Spinal cord (tissue), 10 donors: Measurements from ENCODE around the gene CGN. TPM values are rescaled to one million over a fixed set of nuclear protein-coding genes. Genes with fewer than 3 reads are reported as not detected.

Experiments used
- DNase-seq, 6 donors: peaks; one replicate each; pipeline versions ENCODE4 v3.0.0 to v3.0.0-alpha.2; 2013 to 2015; ENCODE audit warnings: low spot score in 6 of 6, low read depth in 4 of 6
- H3K27ac ChIP-seq: one replicate; pipeline ENCODE4 v1.5.1; 2013; ENCODE audit warnings: low read depth, low read length, control low read depth
- H3K27me3 ChIP-seq: one replicate; pipeline ENCODE4 v1.6.1; 2013; ENCODE audit warnings: low read length; ENCODE audit not compliant: control insufficient read depth, insufficient read depth
- H3K36me3 ChIP-seq: one replicate; pipeline ENCODE4 v1.6.1; 2013; ENCODE audit warnings: low read length; ENCODE audit not compliant: control insufficient read depth, insufficient read depth
- H3K4me1 ChIP-seq: one replicate; pipeline ENCODE4 v1.6.1; 2013; ENCODE audit warnings: low read length; ENCODE audit not compliant: control insufficient read depth, insufficient read depth
- H3K4me3 ChIP-seq: one replicate; pipeline ENCODE4 v1.5.1; 2013; ENCODE audit warnings: low read depth, low read length, control low read depth
- H3K9me3 ChIP-seq: one replicate; pipeline ENCODE4 v1.6.1; 2013; ENCODE audit warnings: low read length; ENCODE audit not compliant: control insufficient read depth, insufficient read depth
- WGBS: methylation state at CpG from one replicate; pipeline ENCODE4 v1.1.5; 2013; ENCODE audit warnings: missing lambda C conversion rate; ENCODE audit not compliant: insufficient coverage; 5-methylcytosine and 5-hydroxymethylcytosine counted together
- polyA plus RNA-seq, 2 donors: library from polyadenylated mRNA; unstranded; fragments of 120-200 nt; gene quantifications; one replicate each; pipeline ENCODE4 v1.2.1, GENCODE V29; 2013; ENCODE audit not compliant: insufficient read length in 2 of 2
- total RNA-seq, 2 donors: library from RNA; depleted of rRNA in 1 of 2; stranded (reverse); fragments of 120-200 nt in 1 of 2; fragments of >200 nt in 1 of 2; gene quantifications; one replicate each; pipeline versions ENCODE4 v1.2.3 to v1.2.4, GENCODE V29; 2013 to 2014
- donor health status: healthy.

Gene CGN
- total and polyA plus RNA-seq, 4 donors = 2.4 to 14.1 (median 5.5) TPM

DNA sequence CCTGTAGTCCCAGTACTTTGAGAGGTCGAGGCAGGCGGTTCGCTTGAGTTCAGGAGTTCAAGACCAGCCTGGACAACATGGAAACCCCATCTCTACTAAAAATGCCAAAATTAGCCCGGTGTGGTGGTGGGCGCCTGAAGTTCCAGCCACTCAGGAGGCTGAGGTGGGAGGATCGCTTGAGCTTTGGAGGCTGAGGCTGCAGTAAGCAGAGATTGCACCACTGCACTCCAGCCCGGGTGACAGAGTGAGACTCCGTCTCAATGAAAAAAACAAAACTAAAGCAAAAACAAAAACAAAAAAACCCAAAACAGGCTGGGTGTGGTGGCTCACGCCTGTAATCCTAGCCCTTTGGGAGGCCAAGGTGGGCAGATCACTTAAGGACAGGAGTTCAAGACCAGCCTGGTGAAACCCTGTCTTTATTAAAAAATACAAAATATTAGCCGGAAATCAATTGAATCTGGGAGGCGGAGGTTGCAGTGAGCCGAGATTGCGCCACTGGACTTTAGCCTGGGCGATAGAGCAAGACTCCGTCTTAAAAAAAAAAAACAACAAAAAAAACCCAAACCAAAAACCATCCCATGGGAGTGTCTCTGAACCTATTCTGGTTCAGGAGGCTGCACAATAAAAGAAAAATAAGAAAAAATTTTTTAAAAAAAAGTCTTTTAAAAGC, 1.7 kb upstream of the CGN start:
- Histone ChIP-seq H3K4me1 (peaks cover 22% of the 10 kb centered on the region), H3K27me3 (peaks cover 8% of the 10 kb centered on the region), H3K36me3 (no peaks in the 10 kb centered on the region), H3K27ac (no peak overlapping the region), H3K4me3 (no peak overlapping the region), H3K9me3 (no peaks in the 10 kb centered on the region)
- 94% methylated on average over 12 of the region's 15 CpGs for WGBS
- no peak for DNase-seq

DNA sequence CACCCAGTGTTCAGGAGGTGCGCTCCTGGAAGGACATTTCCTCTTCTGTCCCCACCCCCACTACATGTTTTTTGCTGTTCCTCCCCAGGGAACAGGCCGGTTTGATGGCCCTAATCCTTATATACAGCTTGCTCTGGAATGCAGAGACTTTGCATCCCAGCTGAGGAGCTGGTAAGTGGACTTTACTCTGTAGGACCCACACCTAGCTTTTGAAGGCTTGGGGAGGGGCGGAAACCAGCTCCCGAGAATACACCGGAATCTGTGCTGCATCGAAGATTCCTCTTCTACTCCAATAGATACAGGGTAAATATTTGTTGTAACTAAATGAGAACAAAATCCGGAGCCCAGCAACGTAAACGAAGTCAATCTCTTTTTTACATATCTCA, 1.2 kb upstream of the CGN start:
- H3K36me3 ChIP-seq = no peaks in the 10 kb centered on the region
- peaks cover 8% of the 10 kb centered on the region for H3K27me3 ChIP-seq
- peak overlapping the region; percentile 29 for H3K27ac ChIP-seq
- no peaks in the 10 kb centered on the region for H3K9me3 ChIP-seq
- no peak overlapping the region for H3K4me3 ChIP-seq
- DNase-seq = peak in 1 of 6 donors; percentile 17
- H3K4me1 ChIP-seq = peaks cover 22% of the 10 kb centered on the region
- WGBS = 67% methylated on average over 1 of the region's 9 CpGs

- Histone ChIP-seq H3K36me3 (no peaks in the 10 kb centered on the region), H3K4me3 (peak overlapping the region; percentile 62), H3K27ac (peak overlapping the region; percentile 65), H3K9me3 (no peaks in the 10 kb centered on the region), H3K27me3 (peaks cover 8% of the 10 kb centered on the region), H3K4me1 (peaks cover 22% of the 10 kb centered on the region)
- peak in 1 of 6 donors; percentile 6 for DNase-seq
- 0% methylated on average over 6 of the region's 10 CpGs for WGBS
Observed at GRCh38 chr1:151510614-151510956, 602 bp upstream of the CGN start.

GRCh38 chr1:151511636-151512215, 539 bp downstream of the CGN start:
- Histone ChIP-seq H3K4me3 (peak overlapping the region; percentile 62), H3K27ac (peak overlapping the region; percentile 36), H3K9me3 (no peaks in the 10 kb centered on the region), H3K36me3 (no peaks in the 10 kb centered on the region), H3K27me3 (peaks cover 8% of the 10 kb centered on the region), H3K4me1 (peaks cover 22% of the 10 kb centered on the region)
- 1% methylated on average over 16 of the region's 23 CpGs for WGBS
- peak in 3 of 6 donors; percentile 9 to 73 (median 44) for DNase-seq

- Histone ChIP-seq H3K36me3 (no peaks in the 10 kb centered on the region), H3K27me3 (peaks cover 8% of the 10 kb centered on the region), H3K4me1 (peaks cover 22% of the 10 kb centered on the region), H3K9me3 (no peaks in the 10 kb centered on the region), H3K27ac (no peak overlapping the region), H3K4me3 (peak overlapping the region; percentile 62)
- WGBS = 30% methylated on average over 3 of the region's 4 CpGs
- DNase-seq = no peak
Observed at GRCh38 chr1:151512326-151512725, 1.1 kb downstream of the CGN start.

GRCh38 chr1:151512801-151513625, 1.8 kb downstream of the CGN start:
- DNase-seq = no peak
- peaks cover 8% of the 10 kb centered on the region for H3K27me3 ChIP-seq
- H3K9me3 ChIP-seq = no peaks in the 10 kb centered on the region
- H3K4me1 ChIP-seq = peaks cover 22% of the 10 kb centered on the region
- WGBS = 55% methylated on average over 4 of the region's 8 CpGs
- H3K4me3 ChIP-seq = no peak overlapping the region
- H3K36me3 ChIP-seq = no peaks in the 10 kb centered on the region
- H3K27ac ChIP-seq = no peak overlapping the region

GRCh38 chr1:151513626-151514121, 2.5 kb downstream of the CGN start:
- 92% methylated on average over 2 of the region's 6 CpGs for WGBS
- DNase-seq = no peak
- H3K4me3 ChIP-seq = no peak overlapping the region
- H3K36me3 ChIP-seq = peaks cover 4% of the 10 kb centered on the region
- peaks cover 8% of the 10 kb centered on the region for H3K27me3 ChIP-seq
- H3K4me1 ChIP-seq = peaks cover 22% of the 10 kb centered on the region
- H3K9me3 ChIP-seq = no peaks in the 10 kb centered on the region
- H3K27ac ChIP-seq = no peak overlapping the region

DNA sequence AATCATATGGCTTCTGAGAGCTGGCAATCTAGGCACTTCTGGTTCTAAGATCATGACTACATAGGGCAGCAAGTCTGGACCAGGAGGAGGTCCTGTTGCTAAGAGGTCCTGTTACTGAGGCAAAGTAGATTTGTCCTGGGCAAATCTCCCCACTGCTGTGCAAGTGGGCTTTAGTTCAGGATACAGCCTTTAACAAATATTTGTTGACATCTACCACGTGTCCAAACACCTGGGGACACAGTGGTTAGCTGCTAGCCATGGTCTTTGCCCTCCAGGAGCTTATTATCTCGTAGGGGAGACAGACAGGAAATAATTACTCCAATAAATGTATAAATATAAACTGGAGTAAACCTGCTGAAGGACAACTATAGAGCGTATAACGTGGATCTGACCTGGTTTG, 3.2 kb downstream of the CGN start:
- WGBS = 94% methylated on average over 2 of the region's 4 CpGs
- H3K27me3 ChIP-seq = peaks cover 8% of the 10 kb centered on the region
- H3K36me3 ChIP-seq = peaks cover 11% of the 10 kb centered on the region
- no peak overlapping the region for H3K4me3 ChIP-seq
- peaks cover 22% of the 10 kb centered on the region for H3K4me1 ChIP-seq
- no peak overlapping the region for H3K27ac ChIP-seq
- DNase-seq = no peak
- no peaks in the 10 kb centered on the region for H3K9me3 ChIP-seq

GRCh38 chr1:151515265-151515664, 4.1 kb downstream of the CGN start:
- Histone ChIP-seq H3K4me1 (peaks cover 22% of the 10 kb centered on the region), H3K36me3 (peaks cover 19% of the 10 kb centered on the region), H3K27ac (no peak overlapping the region), H3K27me3 (peaks cover 8% of the 10 kb centered on the region), H3K9me3 (no peaks in the 10 kb centered on the region), H3K4me3 (no peak overlapping the region)
- WGBS = 93% methylated on average over 2 of the region's 4 CpGs
- no peak for DNase-seq
